H1 (cell line): Measurements from ENCODE around the gene CMC1. TPM values are rescaled to one million over a fixed set of nuclear protein-coding genes. Genes with fewer than 3 reads are reported as not detected.

Experiments
- CTCF ChIA-PET: fragments of 300-600 bp; sonication (Branson Sonifier 250); formaldehyde crosslinking; loops from one replicate; lab custom pipeline; 2021; ENCODE audit not compliant: partially characterized antibody; lab: Charles Lee
- POLR2A ChIA-PET: fragments of 300-600 bp; sonication (Branson Sonifier 250); formaldehyde crosslinking; loops from one replicate; lab custom pipeline; 2021; ENCODE audit warnings: inconsistent platforms; ENCODE audit not compliant: partially characterized antibody; lab: Charles Lee
- DNase-seq, 2 experiments: peaks; one replicate each; pipeline versions ENCODE4 v3.0.0 to v3.0.0-alpha.2; 2010 to 2022; ENCODE audit warnings: low spot score in 2 of 2, low read depth in 1 of 2, mixed read lengths in 1 of 2
- FAIRE-seq: peaks from 2 replicates; lab custom pipeline; 2011; peaks lifted over from hg19 to GRCh38; lab: Jason Lieb, UNC
- H2AFZ ChIP-seq: 2 replicates; pipeline ENCODE4 v1.8.1; 2012; ENCODE audit warnings: low read length, inconsistent platforms
- H2AK5ac ChIP-seq: 2 replicates; pipeline ENCODE4 v1.6.1; 2013; ENCODE audit warnings: low read depth, low read length
- H2BK120ac ChIP-seq: replicated peaks from 2 replicates; pipeline ENCODE3; 2013; ENCODE audit warnings: low read depth, low read length, inconsistent platforms
- H2BK12ac ChIP-seq: 2 replicates; pipeline ENCODE4 v1.6.1; 2013; ENCODE audit warnings: low read depth, low read length
- H2BK15ac ChIP-seq: 2 replicates; pipeline ENCODE4 v1.6.1; 2013; ENCODE audit warnings: low read length
- H2BK20ac ChIP-seq: 2 replicates; pipeline ENCODE4 v1.6.1; 2013; ENCODE audit warnings: low read length
- H2BK5ac ChIP-seq: 2 replicates; pipeline ENCODE4 v1.6.1; 2013; ENCODE audit warnings: low read depth, low read length
- H3K14ac ChIP-seq: 2 replicates; pipeline ENCODE4 v1.6.1; 2013; ENCODE audit warnings: inconsistent platforms; ENCODE audit not compliant: insufficient read length
- H3K18ac ChIP-seq: 2 replicates; pipeline ENCODE4 v1.6.1; 2013; ENCODE audit warnings: low read length; ENCODE audit errors: extremely low read depth
- H3K23ac ChIP-seq: 2 replicates; pipeline ENCODE4 v1.6.1; 2013; ENCODE audit warnings: inconsistent platforms; ENCODE audit not compliant: insufficient read length
- H3K23me2 ChIP-seq: 2 replicates; pipeline ENCODE4 v1.6.1; 2013; ENCODE audit warnings: low read depth, low read length
- H3K27ac ChIP-seq: 2 replicates; pipeline ENCODE4 v1.6.1; 2011; ENCODE audit warnings: low read depth, low read length, inconsistent platforms
- H3K27me3 ChIP-seq, 4 experiments: replicated peaks in 1 of 4; 1 replicate in 1 of 4; 2 replicates in 3 of 4; pipeline versions ENCODE4 v1.6.1 to v1.8.1; 2011 to 2013; ENCODE audit warnings: low read length in 3 of 4, mild to moderate bottlenecking in 3 of 4, inconsistent platforms in 2 of 4, mixed read lengths in 2 of 4, moderate library complexity in 1 of 4; ENCODE audit not compliant: control insufficient read depth in 3 of 4, insufficient read depth in 3 of 4; ENCODE audit errors: extremely low read depth in 1 of 4
- H3K36me3 ChIP-seq, 4 experiments: 2 replicates each; pipeline versions ENCODE4 v1.6.1 to v1.8.1; 2011 to 2013; ENCODE audit warnings: mild to moderate bottlenecking in 4 of 4, low read length in 3 of 4, moderate library complexity in 2 of 4, control low read depth in 1 of 4, inconsistent platforms in 1 of 4; ENCODE audit not compliant: insufficient read depth in 4 of 4, control insufficient read depth in 2 of 4
- H3K4ac ChIP-seq: replicated peaks from 2 replicates; pipeline ENCODE3; 2013; ENCODE audit warnings: low read length, low read depth, mixed read lengths, inconsistent platforms; ENCODE audit not compliant: insufficient read length
- H3K4me1 ChIP-seq, 4 experiments: replicated peaks in 1 of 4; 1 replicate in 1 of 4; 2 replicates in 3 of 4; pipeline versions ENCODE4 v1.6.1 to v1.8.1; 2011 to 2013; ENCODE audit warnings: low read length in 3 of 4, inconsistent platforms in 2 of 4, mixed read lengths in 1 of 4; ENCODE audit not compliant: insufficient read depth in 4 of 4, control insufficient read depth in 3 of 4
- H3K4me2 ChIP-seq, 2 experiments: 2 replicates each; pipeline versions ENCODE4 v1.6.1 to v1.8.1; 2011 to 2013; ENCODE audit warnings: low read depth in 2 of 2, low read length in 2 of 2, control low read depth in 1 of 2, inconsistent platforms in 1 of 2, mild to moderate bottlenecking in 1 of 2; ENCODE audit not compliant: insufficient read depth in 1 of 2
- H3K4me3 ChIP-seq, 4 experiments: fragments of 200-600, 300-600 bp in 1 of 4; sonication (generic), shearing (Covaris generic), sonication (Bioruptor Twin) in 1 of 4; 2 replicates each; pipeline versions ENCODE4 v1.5.1 to v1.8.1; 2011 to 2016; ENCODE audit warnings: low read length in 4 of 4, low read depth in 3 of 4, control low read depth in 2 of 4, inconsistent platforms in 2 of 4, mild to moderate bottlenecking in 2 of 4, mixed read lengths in 1 of 4, moderate library complexity in 1 of 4; ENCODE audit not compliant: insufficient read depth in 2 of 4; ENCODE audit errors: extremely low read depth in 1 of 4
- H3K56ac ChIP-seq: replicated peaks from 2 replicates; pipeline ENCODE3; 2013; ENCODE audit warnings: low read depth, mild to moderate bottlenecking, mixed read lengths, low read length, inconsistent platforms; ENCODE audit not compliant: insufficient read length
- H3K79me1 ChIP-seq: 2 replicates; pipeline ENCODE4 v1.6.1; 2013; ENCODE audit warnings: low read depth, low read length, control low read depth
- H3K79me2 ChIP-seq, 2 experiments: 2 replicates each; pipeline versions ENCODE4 v1.6.1 to v1.8.1; 2012 to 2013; ENCODE audit warnings: low read length in 2 of 2, mild to moderate bottlenecking in 2 of 2, inconsistent platforms in 1 of 2; ENCODE audit not compliant: insufficient read depth in 2 of 2, control insufficient read depth in 1 of 2
- H3K9ac ChIP-seq, 4 experiments: replicated peaks in 1 of 4; 1 replicate in 1 of 4; 2 replicates in 3 of 4; pipeline versions ENCODE4 v1.6.1 to v1.8.1; 2011 to 2013; ENCODE audit warnings: low read depth in 3 of 4, low read length in 3 of 4, control low read depth in 2 of 4, mild to moderate bottlenecking in 2 of 4, moderate library complexity in 2 of 4, inconsistent platforms in 1 of 4; ENCODE audit errors: extremely low read depth in 1 of 4
- H3K9me3 ChIP-seq, 2 experiments: 2 replicates each; pipeline versions ENCODE4 v1.6.1 to v1.8.1; 2012 to 2013; ENCODE audit warnings: mild to moderate bottlenecking in 2 of 2, moderate library complexity in 2 of 2, control low read depth in 1 of 2, inconsistent platforms in 1 of 2, low read depth in 1 of 2, low read length in 1 of 2, mixed read lengths in 1 of 2; ENCODE audit not compliant: insufficient read depth in 2 of 2
- H4K20me1 ChIP-seq, 2 experiments: replicated peaks in 1 of 2; 2 replicates each; pipeline versions ENCODE3 to v1.8.1; 2011 to 2013; ENCODE audit warnings: inconsistent platforms in 2 of 2, low read length in 2 of 2, mild to moderate bottlenecking in 1 of 2; ENCODE audit not compliant: insufficient read depth in 2 of 2, control insufficient read depth in 1 of 2
- H4K5ac ChIP-seq: 2 replicates; pipeline ENCODE4 v1.6.1; 2013; ENCODE audit warnings: low read length, low read depth, mixed read lengths, inconsistent platforms; ENCODE audit not compliant: insufficient read length
- H4K8ac ChIP-seq: 2 replicates; pipeline ENCODE4 v1.8.0; 2013; ENCODE audit warnings: mild to moderate bottlenecking, moderate library complexity, low read length, inconsistent platforms; ENCODE audit not compliant: insufficient read depth; ENCODE audit errors: extremely low read depth
- H4K91ac ChIP-seq: replicated peaks from 2 replicates; pipeline ENCODE3; 2013; ENCODE audit warnings: low read length, mixed read lengths, inconsistent platforms; ENCODE audit not compliant: insufficient read length
- ATF3 ChIP-seq: IDR thresholded peaks from 2 replicates; pipeline ENCODE4 v1.6.1; 2011; ENCODE audit warnings: low read depth, mild to moderate bottlenecking, low read length; ENCODE audit not compliant: insufficient read depth
- CEBPB ChIP-seq: IDR thresholded peaks from 2 replicates; pipeline ENCODE4 v1.6.1; 2012; ENCODE audit warnings: low read depth, low read length
- CHD1 ChIP-seq: IDR thresholded peaks from 2 replicates; pipeline ENCODE4 v1.6.1; 2012; ENCODE audit warnings: low read depth, low read length, improper control_type of control experiment
- GABPA ChIP-seq: IDR thresholded peaks from 2 replicates; pipeline ENCODE4 v1.6.1; 2011; ENCODE audit warnings: mild to moderate bottlenecking, low read length, moderate library complexity, borderline replicate concordance; ENCODE audit not compliant: insufficient read depth
- GTF2F1 ChIP-seq: IDR thresholded peaks from 2 replicates; pipeline ENCODE4 v1.6.1; 2012; ENCODE audit warnings: low read depth, low read length, improper control_type of control experiment, borderline replicate concordance
- MAFK ChIP-seq: IDR thresholded peaks from 2 replicates; pipeline ENCODE4 v1.6.1; 2012; ENCODE audit warnings: low read depth, mild to moderate bottlenecking, improper control_type of control experiment, low read length
- PHF8 ChIP-seq: fragments of 200-600 bp; sonication (generic); conservative IDR thresholded peaks from 2 replicates; pipeline ENCODE4 v1.7.1; 2012; ENCODE audit warnings: low read depth, mild to moderate bottlenecking, inconsistent platforms, low read length, moderate library complexity
- POLR2A ChIP-seq, 2 experiments: IDR thresholded peaks; 1 replicate in 1 of 2; 2 replicates in 1 of 2; pipeline ENCODE4 v1.6.1; 2011; ENCODE audit warnings: low read depth in 2 of 2, low read length in 2 of 2, mild to moderate bottlenecking in 2 of 2; ENCODE audit errors: control extremely low read depth in 1 of 2
- SIN3A ChIP-seq, 2 experiments: IDR thresholded peaks in 1 of 2; conservative IDR thresholded peaks in 1 of 2; 2 replicates each; pipeline ENCODE4 v1.6.1; 2011 to 2012; ENCODE audit warnings: low read length in 2 of 2, improper control_type of control experiment in 1 of 2, low read depth in 1 of 2, mild to moderate bottlenecking in 1 of 2
- WGBS, 2 experiments: shearing (Covaris generic) in 1 of 2; methylation state at CpG; one replicate each; pipeline versions ENCODE4 v1.1.6 to v1.1.7; 2013 to 2015; ENCODE audit warnings: low lambda C conversion rate in 2 of 2, mixed read lengths in 2 of 2, inconsistent platforms in 1 of 2, low coverage in 1 of 2, missing lambda C conversion rate in 1 of 2; ENCODE audit not compliant: insufficient replicate concordance in 2 of 2, insufficient coverage in 1 of 2, insufficient read length in 1 of 2; ENCODE audit errors: extremely low coverage in 1 of 2, missing lambda C conversion rate in 1 of 2; 5-methylcytosine and 5-hydroxymethylcytosine counted together
- polyA plus RNA-seq, 7 experiments: library from polyadenylated mRNA; depleted of rRNA in 3 of 7; stranded (reverse) in 5 of 7; unstranded in 2 of 7; fragments of >200 nt in 5 of 7; fragments of 200-250 nt in 2 of 7; gene quantifications; 1 replicate in 5 of 7; 2 replicates in 1 of 7; 4 replicates in 1 of 7; pipeline versions ENCODE4 v1.2.1 to v1.2.3, GENCODE V29; 2011 to 2013; ENCODE audit warnings: missing spikeins in 2 of 7, mixed read lengths in 2 of 7
- total RNA-seq: library from RNA; stranded (reverse); fragmentation: NEBNext Ultra II Directional; extraction: Animal tissue kit (Norgen Biotek cat#: 25700); gene quantifications from 2 replicates; pipeline ENCODE4 v1.2.1, GENCODE V29; 2021
- TF ChIP-seq, protein P1 (sequence below): IDR thresholded peaks from 2 replicates; pipeline ENCODE4 v1.6.1; 2012; ENCODE audit warnings: inconsistent platforms
- TF ChIP-seq, protein P2 (sequence below), 3 experiments: IDR thresholded peaks; 1 replicate in 2 of 3; 2 replicates in 1 of 3; pipeline versions ENCODE4 v1.5.1 to v1.6.1; 2011; ENCODE audit warnings: low read length in 3 of 3, mild to moderate bottlenecking in 3 of 3, inconsistent platforms in 2 of 3, low read depth in 1 of 3, moderate library complexity in 1 of 3; ENCODE audit not compliant: insufficient read depth in 1 of 3; ENCODE audit errors: control extremely low read depth in 1 of 3

Gene CMC1
- total and polyA plus RNA-seq, 2 of the 8 experiments (the other 6 are each of a cell fraction or from before 2014, with no cell fraction given), result 11.4 to 19.4 TPM

DNA sequence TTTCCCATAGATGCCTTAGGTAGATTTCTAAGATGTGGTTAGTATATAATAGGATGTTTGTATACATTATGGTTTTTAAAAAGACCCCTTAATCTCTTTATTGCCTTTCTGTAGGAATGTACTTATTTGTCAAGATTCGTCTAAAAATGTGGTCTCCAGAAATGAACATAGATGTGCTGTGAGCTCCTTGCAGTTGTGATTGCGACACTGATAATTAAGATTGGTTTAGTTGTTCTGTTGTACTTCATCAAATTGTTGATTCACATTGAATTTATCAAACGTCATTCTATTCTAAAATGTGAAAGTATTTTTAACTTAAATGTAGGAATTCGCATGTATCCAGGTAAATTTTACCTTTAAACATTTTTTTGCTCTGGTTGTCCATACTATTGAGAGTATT is 51.2 kb downstream of the CMC1 start:
- H3K36me3 ChIP-seq, result peaks cover 0 to 6% (median 2%) of the 10 kb centered on the region in 4 experiments; a peak in 5 of 8 replicates
- no peak for DNase-seq
- H3K27me3 ChIP-seq, result no peaks in the 10 kb centered on the region
- no peak overlapping the region for H4K8ac ChIP-seq
- H3K4me2 ChIP-seq, result no peak overlapping the region
- no peak overlapping the region for H3K4ac ChIP-seq
- no peak overlapping the region for H2BK12ac ChIP-seq
- no peak overlapping the region for H3K23ac ChIP-seq
- no peak overlapping the region for H3K4me3 ChIP-seq
- H3K23me2 ChIP-seq, result no peaks in the 10 kb centered on the region
- H3K79me2 ChIP-seq, result no peaks in the 10 kb centered on the region
- no peak overlapping the region for H3K9ac ChIP-seq
- H2AFZ ChIP-seq, result no peak overlapping the region
- ChIA-PET CTCF (interaction anchor here (1.4 to 2.0 kb wide), 2 partner anchors 24 to 93 kb away, joined by 4 read pairs; no protein-coding TSS in a partner anchor), POLR2A (no interaction called here)
- H2BK15ac ChIP-seq, result no peak overlapping the region
- H3K79me1 ChIP-seq, result no peaks in the 10 kb centered on the region
- WGBS, 2 experiments, result 92% methylated on average over 4 of the region's 4 CpGs; no CpG with 5 or more reads in 1 of the 2 experiments
- H2AK5ac ChIP-seq, result no peak overlapping the region
- no peak overlapping the region for H4K5ac ChIP-seq
- H3K9me3 ChIP-seq, result peaks cover 0 to 4% of the 10 kb centered on the region in 2 experiments; a peak in 1 of 4 replicates
- H3K56ac ChIP-seq, result no peak overlapping the region
- H2BK5ac ChIP-seq, result no peak overlapping the region
- H3K27ac ChIP-seq, result no peak overlapping the region
- no peak overlapping the region for H3K14ac ChIP-seq
- no peak overlapping the region for H4K91ac ChIP-seq
- no peak overlapping the region for H2BK20ac ChIP-seq
- H2BK120ac ChIP-seq, result no peak overlapping the region
- H3K18ac ChIP-seq, result no peak overlapping the region
- no peak for FAIRE-seq
- H4K20me1 ChIP-seq, result no peaks in the 10 kb centered on the region
- no peaks in the 10 kb centered on the region for H3K4me1 ChIP-seq
- TF ChIP-seq, protein P1, sequence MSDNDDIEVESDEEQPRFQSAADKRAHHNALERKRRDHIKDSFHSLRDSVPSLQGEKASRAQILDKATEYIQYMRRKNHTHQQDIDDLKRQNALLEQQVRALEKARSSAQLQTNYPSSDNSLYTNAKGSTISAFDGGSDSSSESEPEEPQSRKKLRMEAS, result no peak
- no peak for TF ChIP-seq ATF3
- TF ChIP-seq CEBPB, result no peak
- TF ChIP-seq, protein P2, sequence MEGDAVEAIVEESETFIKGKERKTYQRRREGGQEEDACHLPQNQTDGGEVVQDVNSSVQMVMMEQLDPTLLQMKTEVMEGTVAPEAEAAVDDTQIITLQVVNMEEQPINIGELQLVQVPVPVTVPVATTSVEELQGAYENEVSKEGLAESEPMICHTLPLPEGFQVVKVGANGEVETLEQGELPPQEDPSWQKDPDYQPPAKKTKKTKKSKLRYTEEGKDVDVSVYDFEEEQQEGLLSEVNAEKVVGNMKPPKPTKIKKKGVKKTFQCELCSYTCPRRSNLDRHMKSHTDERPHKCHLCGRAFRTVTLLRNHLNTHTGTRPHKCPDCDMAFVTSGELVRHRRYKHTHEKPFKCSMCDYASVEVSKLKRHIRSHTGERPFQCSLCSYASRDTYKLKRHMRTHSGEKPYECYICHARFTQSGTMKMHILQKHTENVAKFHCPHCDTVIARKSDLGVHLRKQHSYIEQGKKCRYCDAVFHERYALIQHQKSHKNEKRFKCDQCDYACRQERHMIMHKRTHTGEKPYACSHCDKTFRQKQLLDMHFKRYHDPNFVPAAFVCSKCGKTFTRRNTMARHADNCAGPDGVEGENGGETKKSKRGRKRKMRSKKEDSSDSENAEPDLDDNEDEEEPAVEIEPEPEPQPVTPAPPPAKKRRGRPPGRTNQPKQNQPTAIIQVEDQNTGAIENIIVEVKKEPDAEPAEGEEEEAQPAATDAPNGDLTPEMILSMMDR (IDR thresholded peaks at IDR 0.05; ENCODE audit: control extremely low read depth in 1 of 3, insufficient read depth in 1 of 3, low read depth in 1 of 3, low read length in 3 of 3), result no peak
- no peak for TF ChIP-seq MAFK
- TF ChIP-seq GTF2F1, result no peak
- TF ChIP-seq SIN3A (conservative IDR thresholded peaks at IDR 0.05 in 1 of 2, IDR thresholded peaks at IDR 0.05 in 1 of 2; ENCODE audit: low read depth in 1 of 2, low read length in 2 of 2), result no peak
- TF ChIP-seq GABPA, result no peak
- TF ChIP-seq PHF8, result no peak
- no peak for TF ChIP-seq CHD1
- no peak for TF ChIP-seq POLR2A (IDR thresholded peaks at IDR 0.05; ENCODE audit: control extremely low read depth in 1 of 2, low read depth in 2 of 2, low read length in 2 of 2)
